ENCODE data around the gene KCNMA1.
A peak's percentile ranks its signal among the peaks of the same experiment; 100 is the strongest.

Gene KCNMA1

DNA sequence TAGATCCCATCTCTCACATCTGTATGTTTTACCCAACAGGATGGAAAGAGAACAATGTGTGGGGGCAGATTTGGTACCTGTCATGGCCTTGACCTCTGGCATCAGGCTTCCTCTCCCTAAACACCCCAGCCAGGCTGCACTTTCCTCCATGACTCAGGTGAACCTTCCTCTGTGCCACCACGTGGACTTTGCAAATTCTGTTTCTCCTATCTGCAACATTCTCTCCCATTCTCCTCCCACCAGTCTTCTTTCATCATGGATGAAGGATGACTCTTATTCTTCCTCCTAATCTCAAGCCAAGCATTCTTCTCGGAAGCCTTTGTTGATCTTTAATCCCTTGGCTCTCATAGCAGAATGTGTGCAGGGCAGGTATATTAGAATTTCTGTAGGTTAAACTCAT lies 355.4 kb downstream of the KCNMA1 start:
- Histone ChIP-seq H3K4me2 (peak overlapping the region; percentile 73), H4K20me1 (no peaks in the 10 kb centered on the region)

DNA sequence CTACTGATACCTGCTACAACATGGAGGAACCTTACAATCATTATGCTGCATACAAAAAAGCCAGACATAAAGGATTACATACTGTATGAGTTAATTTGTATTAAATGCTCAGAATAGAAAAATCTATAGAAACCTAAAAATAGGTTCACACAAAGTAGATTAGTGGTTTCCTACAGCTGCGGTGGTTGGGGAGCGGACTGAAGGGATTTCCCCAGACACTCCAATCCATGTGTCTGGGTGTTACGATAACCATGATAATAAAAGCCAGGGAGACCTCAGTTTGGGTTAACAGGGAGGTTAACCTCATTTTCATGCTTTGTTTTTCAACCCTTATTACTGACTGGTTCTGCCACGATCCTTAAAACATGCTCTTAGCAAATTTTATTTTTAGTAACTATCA lies 355.9 kb downstream of the KCNMA1 start:
- H3K4me2 ChIP-seq, result peak overlapping the region; percentile 73
- peaks cover 42% of the 10 kb centered on the region for H3K4me1 ChIP-seq
- TF ChIP-seq Cebpa-rat (IDR thresholded peaks at IDR 0.05), result no peak
- no peak overlapping the region for H3K27ac ChIP-seq
- no peak overlapping the region for H3K4me3 ChIP-seq
- peaks cover 11% of the 10 kb centered on the region; the same call in 1 of the 2 replicates for H3K9me3 ChIP-seq
- H3K27me3 ChIP-seq, result no peaks in the 10 kb centered on the region
- no peaks in the 10 kb centered on the region for H3K36me3 ChIP-seq
- no peak overlapping the region for H3K9ac ChIP-seq
- no peaks in the 10 kb centered on the region for H4K20me1 ChIP-seq

More for the DNA sequence above, 355.4 kb downstream of the KCNMA1 start:
- no peak overlapping the region for H3K4me3 ChIP-seq
- H3K9me3 ChIP-seq, result peaks cover 11% of the 10 kb centered on the region; the same call in 1 of the 2 replicates
- TF ChIP-seq Cebpa-rat (IDR thresholded peaks at IDR 0.05), result no peak
- no peak overlapping the region for H3K9ac ChIP-seq
- H3K4me1 ChIP-seq, result peaks cover 38% of the 10 kb centered on the region
- H3K36me3 ChIP-seq, result no peaks in the 10 kb centered on the region
- H3K27me3 ChIP-seq, result no peaks in the 10 kb centered on the region
- H3K27ac ChIP-seq, result no peak overlapping the region

DNA sequence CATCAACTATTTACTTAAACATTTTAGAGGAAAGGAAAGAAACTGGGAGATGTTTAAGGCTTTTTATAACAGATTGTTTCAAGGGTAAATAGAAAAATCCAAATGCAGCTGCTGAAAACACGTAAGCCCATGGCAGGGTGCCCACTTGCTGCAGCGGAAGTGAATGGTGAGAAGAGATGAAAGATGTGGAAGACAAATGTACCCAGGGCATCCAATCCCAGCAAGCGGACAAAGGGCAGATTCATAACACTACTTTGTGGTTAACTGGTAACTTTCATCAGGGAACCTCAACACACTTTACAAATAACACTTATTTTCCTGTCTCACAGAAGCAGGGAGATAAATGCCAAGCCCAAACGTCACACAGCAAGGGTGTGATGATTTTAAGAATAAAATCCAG lies 358.4 kb downstream of the KCNMA1 start:
- Histone ChIP-seq H3K9ac (no peak overlapping the region), H4K20me1 (no peaks in the 10 kb centered on the region), H3K27me3 (no peaks in the 10 kb centered on the region), H3K4me3 (no peak overlapping the region), H3K27ac (no peak overlapping the region), H3K36me3 (no peaks in the 10 kb centered on the region), H3K9me3 (peaks cover 11% of the 10 kb centered on the region; the same call in 1 of the 2 replicates), H3K4me1 (peaks cover 56% of the 10 kb centered on the region), H3K4me2 (peak overlapping the region; percentile 20)
- no peak for TF ChIP-seq Cebpa-rat (IDR thresholded peaks at IDR 0.05)

DNA sequence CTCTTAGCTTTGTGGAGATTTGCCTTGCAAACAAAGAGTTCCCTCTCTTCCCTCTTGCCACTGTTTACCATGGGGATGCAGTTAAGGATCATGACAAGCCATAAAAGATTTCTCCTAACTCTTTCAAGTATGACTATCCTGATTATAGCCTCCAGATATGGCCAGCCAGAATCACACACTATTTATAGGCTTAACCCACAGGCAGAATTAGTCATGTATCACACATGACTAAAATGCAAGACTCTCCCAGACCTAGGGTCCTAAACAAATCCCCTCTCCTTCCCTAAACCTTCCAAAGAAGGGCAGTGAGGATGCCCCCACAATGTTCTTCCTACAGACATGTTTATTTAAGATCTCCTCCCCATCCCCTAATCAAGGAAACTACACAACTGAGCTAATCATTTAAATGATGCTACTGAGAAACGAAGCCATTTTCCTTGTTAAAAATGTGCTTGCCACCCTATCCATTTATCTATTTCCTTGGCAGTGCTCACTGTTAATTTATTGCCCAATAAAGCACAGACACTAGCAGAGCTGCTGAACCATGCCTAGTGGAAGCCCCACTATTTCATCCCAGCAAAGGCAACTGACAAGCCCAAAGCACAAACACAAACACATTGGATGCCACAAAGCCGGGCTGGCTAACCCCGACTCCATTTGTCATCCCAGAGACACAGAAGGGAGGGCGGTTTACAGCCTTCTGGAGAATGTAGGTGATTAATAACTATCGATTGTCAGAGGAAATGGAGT lies 363.4 kb downstream of the KCNMA1 start:
- no peak overlapping the region for H3K4me3 ChIP-seq
- H3K9ac ChIP-seq, result no peak overlapping the region
- no peaks in the 10 kb centered on the region for H3K9me3 ChIP-seq
- H3K4me1 ChIP-seq, result peaks cover 30% of the 10 kb centered on the region
- no peaks in the 10 kb centered on the region for H3K36me3 ChIP-seq
- no peaks in the 10 kb centered on the region for H4K20me1 ChIP-seq
- no peaks in the 10 kb centered on the region for H3K27me3 ChIP-seq
- H3K27ac ChIP-seq, result no peak overlapping the region
- no peak overlapping the region for H3K4me2 ChIP-seq
- TF ChIP-seq Cebpa-rat (IDR thresholded peaks at IDR 0.05), result no peak

DNA sequence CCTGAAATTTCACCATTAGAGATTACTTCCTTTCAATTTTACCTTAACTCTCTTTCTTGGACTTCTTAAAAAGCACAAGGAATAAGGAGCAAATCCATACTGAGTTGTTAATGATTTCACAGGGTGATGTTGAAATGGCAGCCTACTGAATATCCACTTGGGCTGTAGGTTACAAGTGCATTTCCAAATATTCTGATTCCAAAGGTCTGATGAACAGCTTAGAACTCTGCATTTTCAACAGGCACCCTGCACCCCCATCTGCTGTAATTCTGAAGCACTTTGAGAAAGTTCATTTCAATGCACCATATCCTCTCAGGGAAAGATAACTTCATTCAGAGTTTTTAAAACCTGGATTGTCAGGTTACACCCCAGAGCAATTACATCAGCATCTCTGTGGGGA lies 368.4 kb downstream of the KCNMA1 start:
- Histone ChIP-seq H3K27ac (no peak overlapping the region), H3K27me3 (no peaks in the 10 kb centered on the region), H3K36me3 (no peaks in the 10 kb centered on the region), H3K4me2 (no peak overlapping the region), H3K9me3 (no peaks in the 10 kb centered on the region), H4K20me1 (no peaks in the 10 kb centered on the region), H3K9ac (no peak overlapping the region), H3K4me3 (no peak overlapping the region), H3K4me1 (peaks cover 18% of the 10 kb centered on the region)
- no peak for TF ChIP-seq Cebpa-rat (IDR thresholded peaks at IDR 0.05)

DNA sequence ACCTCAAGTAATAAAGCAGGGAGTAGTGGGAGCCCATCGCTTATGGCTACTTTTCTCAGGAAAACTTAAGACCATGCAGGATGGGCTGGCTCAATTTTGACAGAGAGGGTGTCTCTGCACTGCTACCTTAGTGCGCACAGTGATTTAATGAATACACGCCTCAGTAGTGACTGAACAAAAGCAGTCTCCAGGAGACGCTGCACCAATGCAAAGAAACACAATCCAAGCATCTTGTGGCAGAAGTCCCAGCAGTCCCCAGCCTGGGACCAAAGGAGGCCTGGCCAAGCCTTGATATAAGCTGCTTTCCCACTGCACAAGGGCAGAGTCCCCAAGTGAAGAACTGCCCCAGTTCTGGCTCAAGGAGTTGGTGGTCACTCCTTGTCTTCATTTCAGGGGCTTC lies 368.9 kb downstream of the KCNMA1 start:
- H3K9me3 ChIP-seq, result no peaks in the 10 kb centered on the region
- no peaks in the 10 kb centered on the region for H3K27me3 ChIP-seq
- H4K20me1 ChIP-seq, result no peaks in the 10 kb centered on the region
- no peak for TF ChIP-seq Cebpa-rat (IDR thresholded peaks at IDR 0.05)
- H3K4me3 ChIP-seq, result no peak overlapping the region
- no peak overlapping the region for H3K27ac ChIP-seq
- no peak overlapping the region for H3K4me2 ChIP-seq
- H3K9ac ChIP-seq, result no peak overlapping the region
- peaks cover 23% of the 10 kb centered on the region for H3K4me1 ChIP-seq
- H3K36me3 ChIP-seq, result no peaks in the 10 kb centered on the region

DNA sequence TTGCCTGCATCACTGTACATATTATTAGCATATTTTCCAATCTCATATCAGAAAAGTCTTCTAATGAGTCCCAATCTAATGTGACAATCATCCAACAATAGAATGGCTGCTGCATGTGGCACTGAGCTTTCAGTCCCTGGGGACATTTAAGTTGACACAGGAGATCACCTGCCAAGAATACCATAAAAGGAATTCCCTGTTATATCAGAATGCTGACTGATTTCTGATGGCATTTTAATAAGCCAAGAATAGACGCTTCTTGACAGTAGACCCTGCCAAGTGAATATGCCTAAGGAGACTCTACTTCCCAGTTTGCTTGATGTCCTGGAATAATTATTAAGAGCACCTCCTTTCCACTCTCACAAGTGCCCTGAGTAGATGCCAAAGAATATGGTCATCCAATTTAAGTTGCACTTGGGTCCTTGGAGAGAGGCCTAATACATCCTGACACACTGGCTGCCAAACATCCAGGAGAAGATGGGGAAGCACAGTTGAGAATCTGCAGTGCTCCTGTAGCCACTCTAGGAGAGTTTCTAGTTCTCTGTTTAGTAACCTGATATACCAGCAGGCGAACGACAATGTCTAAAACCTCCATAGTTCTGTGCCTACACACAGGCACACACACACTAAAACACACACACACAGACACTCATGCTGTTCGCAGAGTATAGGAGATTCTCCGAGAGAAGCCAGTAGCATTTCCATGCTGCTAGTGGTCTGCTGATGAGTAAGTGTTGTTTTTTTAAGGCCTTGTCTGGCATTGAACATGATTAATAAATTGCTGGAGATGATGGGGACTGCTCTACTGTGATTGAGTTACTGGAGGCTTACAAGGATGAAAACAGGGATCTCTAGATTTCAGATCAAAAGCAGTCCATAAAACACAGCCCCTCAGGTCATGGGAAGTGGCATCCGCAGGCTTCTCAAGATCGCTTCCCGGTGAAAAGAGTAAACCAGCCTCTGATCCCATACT lies 369.6 kb downstream of the KCNMA1 start:
- H3K4me1 ChIP-seq, result peaks cover 28% of the 10 kb centered on the region
- no peak overlapping the region for H3K4me3 ChIP-seq
- no peak for TF ChIP-seq Cebpa-rat (IDR thresholded peaks at IDR 0.05)
- peak overlapping the region; percentile 20; the same call in 1 of the 2 replicates for H3K4me2 ChIP-seq
- no peak overlapping the region for H3K9ac ChIP-seq
- no peaks in the 10 kb centered on the region for H3K27me3 ChIP-seq
- H4K20me1 ChIP-seq, result no peaks in the 10 kb centered on the region
- H3K9me3 ChIP-seq, result no peaks in the 10 kb centered on the region
- H3K36me3 ChIP-seq, result no peaks in the 10 kb centered on the region
- H3K27ac ChIP-seq, result no peak overlapping the region

DNA sequence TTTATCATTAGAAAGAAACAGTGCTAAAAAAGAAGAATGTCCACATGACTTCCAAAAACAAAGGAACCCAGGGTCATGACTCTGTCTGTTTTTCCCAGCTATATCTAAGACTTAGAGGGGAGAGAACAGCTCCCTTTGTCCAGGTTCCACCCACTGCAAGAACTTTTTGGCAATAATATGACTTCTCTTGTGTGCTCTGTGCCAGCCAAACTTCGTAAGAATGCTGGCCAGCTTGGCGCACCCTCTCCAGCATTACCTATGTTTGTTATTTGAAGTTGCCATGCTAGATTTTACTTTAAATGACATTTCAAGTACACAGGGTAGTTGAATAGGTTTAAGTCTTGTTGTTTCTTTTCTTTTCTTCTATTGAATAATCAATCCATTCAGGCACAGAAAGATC lies 371.4 kb downstream of the KCNMA1 start:
- TF ChIP-seq Cebpa-rat (IDR thresholded peaks at IDR 0.05), result no peak
- Histone ChIP-seq H3K27ac (no peak overlapping the region), H4K20me1 (no peaks in the 10 kb centered on the region)

DNA sequence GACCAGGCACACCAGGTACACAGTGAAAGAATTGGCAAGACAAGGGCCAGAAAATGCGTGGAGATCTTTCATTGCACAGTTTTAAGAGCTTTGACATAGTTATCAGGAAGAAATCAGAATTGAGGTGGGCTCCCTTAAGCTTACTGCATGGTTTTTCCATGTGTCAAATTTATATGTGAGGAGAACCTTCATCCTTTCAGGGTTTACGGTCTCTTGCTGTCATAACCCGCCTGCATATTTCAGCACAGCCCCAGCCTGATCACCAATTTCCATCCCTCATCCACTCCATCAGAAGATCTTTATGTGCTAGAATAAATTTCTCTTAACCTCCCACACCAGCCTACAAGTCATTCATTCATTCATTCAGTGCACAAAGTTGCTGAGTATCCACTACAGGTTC lies 373.1 kb downstream of the KCNMA1 start:
- no peak for TF ChIP-seq Cebpa-rat (IDR thresholded peaks at IDR 0.05)
- no peaks in the 10 kb centered on the region for H3K9me3 ChIP-seq
- H3K4me3 ChIP-seq, result no peak overlapping the region
- H3K4me1 ChIP-seq, result peaks cover 28% of the 10 kb centered on the region
- peak overlapping the region; percentile 72 for H3K4me2 ChIP-seq
- H4K20me1 ChIP-seq, result no peaks in the 10 kb centered on the region
- H3K36me3 ChIP-seq, result no peaks in the 10 kb centered on the region
- H3K9ac ChIP-seq, result no peak overlapping the region
- no peak overlapping the region for H3K27ac ChIP-seq
- H3K27me3 ChIP-seq, result no peaks in the 10 kb centered on the region

More for the DNA sequence above, 371.4 kb downstream of the KCNMA1 start:
- Histone ChIP-seq H3K4me3 (no peak overlapping the region), H3K4me2 (no peak overlapping the region), H3K27me3 (no peaks in the 10 kb centered on the region), H3K9me3 (no peaks in the 10 kb centered on the region), H3K36me3 (no peaks in the 10 kb centered on the region), H3K9ac (no peak overlapping the region), H3K4me1 (peaks cover 28% of the 10 kb centered on the region)

DNA sequence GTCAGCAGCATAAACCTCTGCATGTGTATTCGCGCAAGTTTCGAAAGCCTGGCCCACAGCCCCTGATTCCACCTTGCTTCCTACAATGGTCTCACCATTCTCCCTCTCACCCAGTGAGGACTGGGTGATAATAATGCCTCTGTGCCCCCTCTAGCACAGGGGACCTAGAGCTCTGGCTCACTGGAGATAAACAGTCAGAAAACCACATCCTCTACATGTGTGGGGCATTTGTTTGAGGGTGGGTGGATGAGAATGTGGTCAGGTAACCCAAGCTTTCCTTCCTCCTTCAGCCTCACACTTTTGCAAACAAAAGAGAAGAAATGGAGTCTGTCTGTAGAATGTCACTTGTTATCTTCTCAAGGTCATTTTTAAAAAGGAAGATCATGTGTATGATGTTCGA lies 373.5 kb downstream of the KCNMA1 start:
- Histone ChIP-seq H3K27me3 (no peaks in the 10 kb centered on the region), H3K4me3 (no peak overlapping the region), H3K27ac (no peak overlapping the region), H4K20me1 (no peaks in the 10 kb centered on the region), H3K4me1 (peaks cover 28% of the 10 kb centered on the region), H3K4me2 (peak overlapping the region; percentile 72), H3K9me3 (no peaks in the 10 kb centered on the region), H3K9ac (no peak overlapping the region), H3K36me3 (no peaks in the 10 kb centered on the region)
- TF ChIP-seq Cebpa-rat (IDR thresholded peaks at IDR 0.05), result no peak
